HepG2 (cell line): ENCODE data around the gene HSDL2. TPM values are rescaled to one million over a fixed set of nuclear protein-coding genes. Genes with fewer than 3 reads are reported as not detected.

Experiments used
- ERF ChIP-seq: IDR thresholded peaks from 2 replicates; pipeline ENCODE4 v1.6.1; 2018; ENCODE audit warnings: missing biosample characterization, missing genetic modification reagents
- FOXJ3 ChIP-seq: sonication (generic); formaldehyde crosslinking; IDR thresholded peaks from 2 replicates; pipeline ENCODE4 v1.4.0; 2020; ENCODE audit warnings: missing genetic modification reagents, mild to moderate bottlenecking, borderline replicate concordance
- HHEX ChIP-seq: IDR thresholded peaks from 2 replicates; pipeline ENCODE4 v1.6.1; 2016; ENCODE audit warnings: control low read depth
- HOXA7 ChIP-seq: sonication (generic); formaldehyde crosslinking; IDR thresholded peaks from 2 replicates; pipeline ENCODE4 v1.8.1; 2022; ENCODE audit warnings: mild to moderate bottlenecking, missing genetic modification reagents, moderate library complexity
- KDM1A ChIP-seq: IDR thresholded peaks from 2 replicates; pipeline ENCODE4 v1.6.1; 2016; ENCODE audit warnings: missing compliant biosample characterization
- MLX ChIP-seq: IDR thresholded peaks from 2 replicates; pipeline ENCODE4 v1.6.1; 2016
- MTA1 ChIP-seq: sonication (generic); formaldehyde crosslinking; IDR thresholded peaks from 2 replicates; pipeline ENCODE4 v1.4.0; 2020; ENCODE audit warnings: missing genetic modification reagents, mild to moderate bottlenecking, borderline replicate concordance
- NFYC ChIP-seq: IDR thresholded peaks from 2 replicates; pipeline ENCODE4 v1.6.1; 2016; ENCODE audit warnings: missing genetic modification reagents, missing compliant biosample characterization
- SETDB1 ChIP-seq: sonication (generic); formaldehyde crosslinking; IDR thresholded peaks from 2 replicates; pipeline ENCODE4 v1.5.1; 2020; ENCODE audit warnings: missing genetic modification reagents, mild to moderate bottlenecking, borderline replicate concordance
- SIN3B ChIP-seq: fragments of 150-350 bp; IDR thresholded peaks from 2 replicates; pipeline ENCODE4 v1.6.1; 2014; ENCODE audit warnings: low read length
- TBX3 ChIP-seq: fragments of 450-650 bp; IDR thresholded peaks from 2 replicates; pipeline ENCODE4 v1.6.1; 2017; ENCODE audit warnings: antibody characterized with exemption, mild to moderate bottlenecking, inconsistent platforms, borderline replicate concordance
- ZC3H13 ChIP-seq: sonication (generic); formaldehyde crosslinking; IDR thresholded peaks from 2 replicates; pipeline ENCODE4 v1.8.1; 2023; ENCODE audit warnings: mild to moderate bottlenecking, missing genetic modification reagents, moderate library complexity
- ZEB1 ChIP-seq: IDR thresholded peaks from 2 replicates; pipeline ENCODE4 v1.6.1; 2012; ENCODE audit warnings: mild to moderate bottlenecking, low read depth, inconsistent platforms; ENCODE audit not compliant: insufficient replicate concordance
- ZMYM3 ChIP-seq: sonication (generic); formaldehyde crosslinking; IDR thresholded peaks from 2 replicates; pipeline ENCODE4 v1.5.1; 2020; ENCODE audit warnings: mild to moderate bottlenecking, missing genetic modification reagents
- ZNF17 ChIP-seq: sonication (generic); formaldehyde crosslinking; IDR thresholded peaks from 2 replicates; pipeline ENCODE4 v1.5.0; 2020; ENCODE audit warnings: mild to moderate bottlenecking, missing genetic modification reagents
- ZNF234 ChIP-seq: sonication (generic); formaldehyde crosslinking; conservative IDR thresholded peaks from 2 replicates; pipeline ENCODE4 v1.5.1; 2020; ENCODE audit warnings: mild to moderate bottlenecking, missing genetic modification reagents
- ZNF24 ChIP-seq: fragments of 450-650 bp; IDR thresholded peaks from 2 replicates; pipeline ENCODE4 v1.6.1; 2017; ENCODE audit warnings: antibody characterized with exemption, mild to moderate bottlenecking
- ZNF256 ChIP-seq: sonication (generic); formaldehyde crosslinking; conservative IDR thresholded peaks from 2 replicates; pipeline ENCODE4 v1.4.0; 2020; ENCODE audit warnings: missing genetic modification reagents
- ZNF264 ChIP-seq: sonication (generic); formaldehyde crosslinking; IDR thresholded peaks from 2 replicates; pipeline ENCODE4 v1.4.0; 2020; ENCODE audit warnings: missing genetic modification reagents
- ZNF274 ChIP-seq: sonication (generic); formaldehyde crosslinking; IDR thresholded peaks from 2 replicates; pipeline ENCODE4 v1.5.1; 2020; ENCODE audit warnings: mild to moderate bottlenecking, missing genetic modification reagents
- ZNF333 ChIP-seq: sonication (generic); formaldehyde crosslinking; IDR thresholded peaks from 2 replicates; pipeline ENCODE4 v1.4.0; 2020; ENCODE audit warnings: mild to moderate bottlenecking, missing genetic modification reagents, borderline replicate concordance
- ZNF335 ChIP-seq: sonication (generic); formaldehyde crosslinking; IDR thresholded peaks from 2 replicates; pipeline ENCODE4 v1.4.0; 2020; ENCODE audit warnings: missing genetic modification reagents
- ZNF772 ChIP-seq: sonication (generic); formaldehyde crosslinking; IDR thresholded peaks from 2 replicates; pipeline ENCODE4 v1.5.0; 2020; ENCODE audit warnings: mild to moderate bottlenecking, missing genetic modification reagents
- polyA plus RNA-seq, 8 experiments: library from polyadenylated mRNA; depleted of rRNA in 3 of 8; stranded (reverse) in 7 of 8; unstranded in 1 of 8; fragments of >200 nt; fragmentation: Illumina TruSeq in 4 of 8; extraction: Trizol in 4 of 8; gene quantifications; 2 replicates each; pipeline versions ENCODE4 v1.2.1 to v1.2.3, GENCODE V29; 2011 to 2016; ENCODE audit warnings: low read depth in 4 of 8, missing spikeins in 1 of 8, mixed read lengths in 1 of 8; ENCODE audit not compliant: insufficient read depth in 1 of 8
- total RNA-seq, 5 experiments: library from RNA; depleted of rRNA; stranded (reverse); fragments of >200 nt; fragmentation: Illumina TruSeq; extraction: Trizol; gene quantifications; 2 replicates each; pipeline ENCODE4 v1.2.3, GENCODE V29; 2016; ENCODE audit warnings: low read depth in 1 of 5
- TF ChIP-seq, protein P1 (sequence below): IDR thresholded peaks from 2 replicates; pipeline ENCODE4 v1.4.0; 2020; ENCODE audit warnings: mild to moderate bottlenecking, missing genetic modification reagents
- TF ChIP-seq, protein P2 (sequence below): sonication (generic); formaldehyde crosslinking; IDR thresholded peaks from 2 replicates; pipeline ENCODE4 v1.5.0; 2020; ENCODE audit warnings: mild to moderate bottlenecking, missing genetic modification reagents

HSDL2 gene
- total and polyA plus RNA-seq, 2 of the 13 experiments (the other 11 are each of a cell fraction or from before 2014, with no cell fraction given), result 55.3 to 80.2 TPM

- TF ChIP-seq HOXA7 (CRISPR knock-in tag) (no peak), ZNF274 (CRISPR knock-in tag) (peak; percentile 76; the same call in 1 of the 2 replicates), ZNF256 (CRISPR knock-in tag) (0 out of 2 replicates have a peak, but pooled peaks have one; percentile 68), SIN3B (no peak), FOXJ3 (CRISPR knock-in tag) (no peak), KDM1A (CRISPR knock-in tag) (no peak), ZNF234 (CRISPR knock-in tag) (no peak), SETDB1 (CRISPR knock-in tag) (no peak), NFYC (CRISPR knock-in tag) (no peak), ZC3H13 (CRISPR knock-in tag) (peak; percentile 52; the same call in 1 of the 2 replicates), ZMYM3 (peak; percentile 14; the same call in 1 of the 2 replicates), ZEB1 (no peak), MTA1 (peak; percentile 81; the same call in 1 of the 2 replicates), ZNF772 (CRISPR knock-in tag) (peak; percentile 64; the same call in 1 of the 2 replicates), ERF (peak; percentile 75), ZNF333 (CRISPR knock-in tag) (no peak), ZNF24 (no peak), HHEX (CRISPR knock-in tag) (no peak), TBX3 (no peak), MLX (CRISPR knock-in tag) (no peak; the same call in 1 of the 2 replicates), ZNF335 (CRISPR knock-in tag) (no peak), ZNF264 (CRISPR knock-in tag) (no peak), ZNF17 (CRISPR knock-in tag) (no peak)
- TF ChIP-seq, protein P1, sequence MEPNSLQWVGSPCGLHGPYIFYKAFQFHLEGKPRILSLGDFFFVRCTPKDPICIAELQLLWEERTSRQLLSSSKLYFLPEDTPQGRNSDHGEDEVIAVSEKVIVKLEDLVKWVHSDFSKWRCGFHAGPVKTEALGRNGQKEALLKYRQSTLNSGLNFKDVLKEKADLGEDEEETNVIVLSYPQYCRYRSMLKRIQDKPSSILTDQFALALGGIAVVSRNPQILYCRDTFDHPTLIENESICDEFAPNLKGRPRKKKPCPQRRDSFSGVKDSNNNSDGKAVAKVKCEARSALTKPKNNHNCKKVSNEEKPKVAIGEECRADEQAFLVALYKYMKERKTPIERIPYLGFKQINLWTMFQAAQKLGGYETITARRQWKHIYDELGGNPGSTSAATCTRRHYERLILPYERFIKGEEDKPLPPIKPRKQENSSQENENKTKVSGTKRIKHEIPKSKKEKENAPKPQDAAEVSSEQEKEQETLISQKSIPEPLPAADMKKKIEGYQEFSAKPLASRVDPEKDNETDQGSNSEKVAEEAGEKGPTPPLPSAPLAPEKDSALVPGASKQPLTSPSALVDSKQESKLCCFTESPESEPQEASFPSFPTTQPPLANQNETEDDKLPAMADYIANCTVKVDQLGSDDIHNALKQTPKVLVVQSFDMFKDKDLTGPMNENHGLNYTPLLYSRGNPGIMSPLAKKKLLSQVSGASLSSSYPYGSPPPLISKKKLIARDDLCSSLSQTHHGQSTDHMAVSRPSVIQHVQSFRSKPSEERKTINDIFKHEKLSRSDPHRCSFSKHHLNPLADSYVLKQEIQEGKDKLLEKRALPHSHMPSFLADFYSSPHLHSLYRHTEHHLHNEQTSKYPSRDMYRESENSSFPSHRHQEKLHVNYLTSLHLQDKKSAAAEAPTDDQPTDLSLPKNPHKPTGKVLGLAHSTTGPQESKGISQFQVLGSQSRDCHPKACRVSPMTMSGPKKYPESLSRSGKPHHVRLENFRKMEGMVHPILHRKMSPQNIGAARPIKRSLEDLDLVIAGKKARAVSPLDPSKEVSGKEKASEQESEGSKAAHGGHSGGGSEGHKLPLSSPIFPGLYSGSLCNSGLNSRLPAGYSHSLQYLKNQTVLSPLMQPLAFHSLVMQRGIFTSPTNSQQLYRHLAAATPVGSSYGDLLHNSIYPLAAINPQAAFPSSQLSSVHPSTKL, result peak; percentile 80
- TF ChIP-seq, protein P2, sequence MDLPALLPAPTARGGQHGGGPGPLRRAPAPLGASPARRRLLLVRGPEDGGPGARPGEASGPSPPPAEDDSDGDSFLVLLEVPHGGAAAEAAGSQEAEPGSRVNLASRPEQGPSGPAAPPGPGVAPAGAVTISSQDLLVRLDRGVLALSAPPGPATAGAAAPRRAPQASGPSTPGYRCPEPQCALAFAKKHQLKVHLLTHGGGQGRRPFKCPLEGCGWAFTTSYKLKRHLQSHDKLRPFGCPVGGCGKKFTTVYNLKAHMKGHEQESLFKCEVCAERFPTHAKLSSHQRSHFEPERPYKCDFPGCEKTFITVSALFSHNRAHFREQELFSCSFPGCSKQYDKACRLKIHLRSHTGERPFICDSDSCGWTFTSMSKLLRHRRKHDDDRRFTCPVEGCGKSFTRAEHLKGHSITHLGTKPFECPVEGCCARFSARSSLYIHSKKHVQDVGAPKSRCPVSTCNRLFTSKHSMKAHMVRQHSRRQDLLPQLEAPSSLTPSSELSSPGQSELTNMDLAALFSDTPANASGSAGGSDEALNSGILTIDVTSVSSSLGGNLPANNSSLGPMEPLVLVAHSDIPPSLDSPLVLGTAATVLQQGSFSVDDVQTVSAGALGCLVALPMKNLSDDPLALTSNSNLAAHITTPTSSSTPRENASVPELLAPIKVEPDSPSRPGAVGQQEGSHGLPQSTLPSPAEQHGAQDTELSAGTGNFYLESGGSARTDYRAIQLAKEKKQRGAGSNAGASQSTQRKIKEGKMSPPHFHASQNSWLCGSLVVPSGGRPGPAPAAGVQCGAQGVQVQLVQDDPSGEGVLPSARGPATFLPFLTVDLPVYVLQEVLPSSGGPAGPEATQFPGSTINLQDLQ (CRISPR knock-in tag), result no peak
Observed at GRCh38 chr9:112332977-112333638, 46.8 kb upstream of the HSDL2 start, which contains the start of gene PTBP3 (continued).
